GM12878 (cell line): ENCODE measurements around the gene NPHS1. TPM values are rescaled to one million over a fixed set of nuclear protein-coding genes. Genes with fewer than 3 reads are reported as not detected.

Source experiments
- ATF3 ChIP-seq: IDR thresholded peaks from 2 replicates; pipeline ENCODE4 v1.6.1; 2011; ENCODE audit warnings: low read depth, mild to moderate bottlenecking, low read length, moderate library complexity, borderline replicate concordance; ENCODE audit errors: extremely low read depth
- E2F4 ChIP-seq: IDR thresholded peaks from 2 replicates; pipeline ENCODE4 v1.6.1; 2012; ENCODE audit warnings: low read depth, low read length, improper control_type of control experiment
- E2F8 ChIP-seq: fragments of 450-650 bp; IDR thresholded peaks from 2 replicates; pipeline ENCODE4 v1.6.1; 2018; ENCODE audit warnings: mild to moderate bottlenecking, low read depth, moderate library complexity; ENCODE audit not compliant: partially characterized antibody
- E4F1 ChIP-seq: fragments of 450-650 bp; IDR thresholded peaks from 2 replicates; pipeline ENCODE4 v1.6.1; 2018; ENCODE audit warnings: borderline replicate concordance, mild to moderate bottlenecking; ENCODE audit not compliant: partially characterized antibody
- MEF2A ChIP-seq: IDR thresholded peaks from 2 replicates; pipeline ENCODE4 v1.6.1; 2011; ENCODE audit warnings: low read depth, mild to moderate bottlenecking, low read length, moderate library complexity; ENCODE audit not compliant: insufficient read depth
- NFIC ChIP-seq: IDR thresholded peaks from 2 replicates; pipeline ENCODE4 v1.6.1; 2012; ENCODE audit warnings: low read depth, mild to moderate bottlenecking, inconsistent platforms, low read length, moderate library complexity
- NFXL1 ChIP-seq: fragments of 450-650 bp; IDR thresholded peaks from 2 replicates; pipeline ENCODE4 v1.6.1; 2017; ENCODE audit warnings: antibody characterized with exemption, mild to moderate bottlenecking, borderline replicate concordance
- PBX3 ChIP-seq: IDR thresholded peaks from 2 replicates; pipeline ENCODE4 v1.6.1; 2011; ENCODE audit warnings: mild to moderate bottlenecking, low read depth, low read length, moderate library complexity; ENCODE audit not compliant: insufficient replicate concordance
- POLR2AphosphoS2 ChIP-seq: IDR thresholded peaks from 2 replicates; pipeline ENCODE4 v1.6.1; 2011; ENCODE audit warnings: low read depth, mild to moderate bottlenecking, low read length, improper control_type of control experiment, moderate library complexity
- RELA ChIP-seq: fragments of 450-650 bp; IDR thresholded peaks from 2 replicates; pipeline ENCODE4 v1.8.0; 2014; ENCODE audit warnings: borderline replicate concordance; ENCODE audit not compliant: partially characterized antibody
- TCF12 ChIP-seq: IDR thresholded peaks from 2 replicates; pipeline ENCODE4 v1.6.1; 2011; ENCODE audit warnings: low read depth, mild to moderate bottlenecking, low read length
- ZBTB40 ChIP-seq: fragments of 450-650 bp; IDR thresholded peaks from 2 replicates; pipeline ENCODE4 v1.6.1; 2016; ENCODE audit warnings: mild to moderate bottlenecking, moderate library complexity, borderline replicate concordance
- polyA plus RNA-seq, 11 experiments: library from polyadenylated mRNA; depleted of rRNA in 4 of 11; unstranded in 6 of 11; stranded (reverse) in 5 of 11; fragments of >200 nt; fragmentation: Nextera tagmentation in 4 of 11; fragmentation: Illumina TruSeq in 1 of 11; extraction: Ambion mirVana in 4 of 11; extraction: Trizol in 1 of 11; gene quantifications; 1 replicate in 1 of 11; 2 replicates in 10 of 11; pipeline versions ENCODE4 v1.2.1 to v1.2.3, GENCODE V29; 2011 to 2016; ENCODE audit warnings: inconsistent platforms in 2 of 11, missing spikeins in 2 of 11, low read depth in 1 of 11
- total RNA-seq, 4 experiments: library from RNA; depleted of rRNA in 3 of 4; stranded (reverse); fragments of >200 nt in 3 of 4; fragmentation: Illumina TruSeq in 1 of 4; extraction: Trizol in 1 of 4; gene quantifications; 2 replicates each; pipeline versions ENCODE4 v1.2.1 to v1.2.3, GENCODE V29; 2013 to 2021

Gene NPHS1
- total and polyA plus RNA-seq, 10 of the 15 experiments (the other 5 are each of a cell fraction or from before 2014, with no cell fraction given): not detected

GRCh38 chr19:35824150-35824549 lies 28.2 kb downstream of the NPHS1 start (continued):
- TF ChIP-seq E2F8 (no peak), PBX3 (no peak), E4F1 (no peak), RELA (no peak), POLR2AphosphoS2 (no peak), E2F4 (no peak), NFIC (no peak), TCF12 (no peak), ZBTB40 (no peak), NFXL1 (no peak), ATF3 (no peak), MEF2A (no peak)
